GM18499 (cell line): Measurements from ENCODE around the gene ADAMTS12.

Experiments used
- ATAC-seq: cut with Tn5 transposase; IDR thresholded peaks from one replicate; pipeline ENCODE4 v1.9.1; 2021; ENCODE audit warnings: moderate number of reproducible peaks; ENCODE audit not compliant: insufficient read depth, unreplicated experiment

Gene ADAMTS12

DNA sequence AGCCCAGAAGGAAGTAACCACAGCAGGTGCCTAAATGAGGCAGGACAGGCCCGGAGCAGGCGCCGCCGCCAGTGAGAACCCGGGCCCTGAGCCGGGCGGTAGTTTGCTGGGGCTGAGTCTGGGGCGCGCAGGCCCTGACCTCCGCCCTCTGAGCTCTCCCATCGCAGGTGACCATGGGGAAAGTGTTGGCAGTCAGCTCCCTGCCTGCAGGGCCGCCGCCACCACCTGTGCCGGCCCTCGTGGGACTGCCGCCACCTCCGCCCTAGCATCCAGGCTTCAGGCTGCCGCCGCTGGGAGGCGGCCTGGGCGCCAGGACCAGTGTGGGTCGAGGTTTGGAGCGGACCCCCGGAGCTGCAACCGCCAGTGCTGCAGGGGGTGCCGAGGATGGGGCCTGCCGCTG lies 389.9 kb downstream of the ADAMTS12 start:
- ATAC-seq: no peak

DNA sequence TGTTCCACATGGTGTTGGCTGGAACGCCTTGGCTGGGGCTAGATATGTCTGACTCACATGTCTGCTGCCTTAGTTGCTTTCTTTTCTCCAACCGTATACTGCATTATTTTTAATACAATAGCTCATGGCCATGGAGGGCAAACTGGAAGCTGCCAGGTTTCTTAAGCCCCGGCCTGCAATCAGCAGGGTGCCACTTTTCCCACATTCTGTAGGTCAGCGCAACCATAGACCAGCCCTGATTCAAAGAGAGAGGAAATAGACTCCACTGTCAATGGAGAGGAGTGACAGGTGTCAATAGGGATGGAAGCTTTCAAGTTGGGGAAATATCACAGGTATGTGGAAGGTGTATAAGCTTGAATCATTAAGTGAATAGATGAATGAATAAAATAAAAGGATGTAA lies 390.5 kb downstream of the ADAMTS12 start:
- no peak for ATAC-seq

DNA sequence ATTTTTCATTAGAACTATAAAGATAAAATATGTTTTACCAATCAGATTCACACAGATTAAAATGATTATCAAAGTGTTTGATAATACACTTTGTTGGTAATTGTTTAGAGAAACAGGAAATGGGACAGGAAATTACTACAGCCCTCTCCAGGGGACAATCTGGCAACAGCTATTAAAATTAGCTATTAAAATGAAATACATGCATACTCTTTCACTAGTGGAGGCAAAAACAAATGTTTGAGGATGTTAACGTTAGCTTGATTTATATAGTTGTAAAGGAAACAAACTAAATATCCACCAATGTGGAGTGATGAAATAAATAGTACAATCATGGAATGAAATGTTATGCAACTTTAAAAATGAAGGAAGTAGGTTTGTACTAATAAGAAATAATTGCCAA lies 397.3 kb downstream of the ADAMTS12 start:
- ATAC-seq: no peak

DNA sequence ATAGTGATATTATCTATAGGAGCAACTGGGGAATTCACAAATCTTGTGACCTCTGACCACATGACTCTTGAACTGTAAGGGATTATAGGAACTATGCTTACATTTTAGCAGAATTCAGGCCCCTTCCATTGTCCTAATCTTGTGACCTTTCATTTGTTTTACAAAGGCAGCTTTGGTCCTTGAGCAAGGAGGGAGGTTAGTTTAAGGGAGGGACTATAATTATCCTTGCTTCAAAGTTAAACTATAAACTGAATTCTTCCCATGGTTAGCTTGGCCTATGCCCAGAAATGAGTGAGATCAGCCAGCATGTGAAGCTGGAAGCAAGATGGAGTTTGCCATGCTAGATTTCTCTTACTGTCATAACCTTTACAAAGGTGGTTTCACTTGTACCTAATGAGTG lies 399.8 kb downstream of the ADAMTS12 start:
- ATAC-seq: no peak

DNA sequence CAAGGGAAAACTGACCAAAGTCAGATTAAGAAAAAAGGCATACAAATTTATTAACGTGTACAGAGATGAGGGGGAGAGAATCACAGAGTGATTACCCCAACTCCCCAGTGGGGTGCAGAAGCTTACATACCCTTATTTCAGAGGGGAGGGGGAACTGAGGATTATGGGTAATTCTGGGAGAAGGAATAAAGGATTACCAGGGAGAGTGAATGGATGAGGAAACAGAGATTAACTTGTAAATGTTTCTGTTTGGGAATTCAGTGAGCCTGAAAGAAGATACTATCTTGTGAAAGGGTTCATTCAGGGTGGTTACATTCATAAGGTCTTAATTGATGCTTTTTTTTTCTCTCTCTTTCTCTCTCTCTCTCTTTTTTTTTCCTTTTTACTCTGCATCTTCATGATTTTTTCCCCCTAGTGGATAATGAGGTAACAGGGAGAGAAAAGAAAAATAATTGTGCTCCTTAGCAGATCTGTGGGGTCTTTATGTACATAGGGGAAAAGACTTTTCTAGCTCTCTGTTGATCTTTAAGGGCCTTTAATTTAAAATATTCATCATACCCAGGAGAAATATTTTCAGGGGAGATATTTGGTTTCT lies 401.6 kb downstream of the ADAMTS12 start:
- no peak for ATAC-seq

DNA sequence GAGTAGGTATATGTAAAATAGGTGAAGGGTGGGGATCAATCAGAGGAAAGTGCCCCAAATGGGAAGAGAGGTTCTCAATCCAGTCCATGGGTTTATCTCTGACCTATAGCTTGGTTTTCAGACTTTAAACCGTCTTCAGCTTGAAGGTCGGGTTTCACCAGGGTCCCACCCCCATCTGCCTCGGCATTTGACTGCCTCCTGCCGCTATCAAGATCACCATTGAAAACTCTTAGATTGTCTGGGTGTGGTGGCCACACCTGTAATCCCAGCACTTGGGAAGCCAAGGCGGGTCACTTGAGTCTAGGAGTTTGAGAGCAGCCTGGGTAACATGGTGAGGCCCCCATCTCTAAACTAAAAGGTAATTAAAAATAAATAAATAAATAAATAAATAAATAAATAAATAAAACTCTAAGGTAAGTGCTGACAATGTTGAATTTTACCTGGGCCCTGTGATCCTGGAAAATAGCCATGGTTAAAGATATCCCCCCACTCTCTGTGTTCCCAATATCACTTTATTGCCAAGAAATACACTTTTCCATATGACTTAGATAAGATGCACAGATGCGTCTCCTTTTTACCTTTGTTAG lies 402.2 kb downstream of the ADAMTS12 start:
- no peak for ATAC-seq

DNA sequence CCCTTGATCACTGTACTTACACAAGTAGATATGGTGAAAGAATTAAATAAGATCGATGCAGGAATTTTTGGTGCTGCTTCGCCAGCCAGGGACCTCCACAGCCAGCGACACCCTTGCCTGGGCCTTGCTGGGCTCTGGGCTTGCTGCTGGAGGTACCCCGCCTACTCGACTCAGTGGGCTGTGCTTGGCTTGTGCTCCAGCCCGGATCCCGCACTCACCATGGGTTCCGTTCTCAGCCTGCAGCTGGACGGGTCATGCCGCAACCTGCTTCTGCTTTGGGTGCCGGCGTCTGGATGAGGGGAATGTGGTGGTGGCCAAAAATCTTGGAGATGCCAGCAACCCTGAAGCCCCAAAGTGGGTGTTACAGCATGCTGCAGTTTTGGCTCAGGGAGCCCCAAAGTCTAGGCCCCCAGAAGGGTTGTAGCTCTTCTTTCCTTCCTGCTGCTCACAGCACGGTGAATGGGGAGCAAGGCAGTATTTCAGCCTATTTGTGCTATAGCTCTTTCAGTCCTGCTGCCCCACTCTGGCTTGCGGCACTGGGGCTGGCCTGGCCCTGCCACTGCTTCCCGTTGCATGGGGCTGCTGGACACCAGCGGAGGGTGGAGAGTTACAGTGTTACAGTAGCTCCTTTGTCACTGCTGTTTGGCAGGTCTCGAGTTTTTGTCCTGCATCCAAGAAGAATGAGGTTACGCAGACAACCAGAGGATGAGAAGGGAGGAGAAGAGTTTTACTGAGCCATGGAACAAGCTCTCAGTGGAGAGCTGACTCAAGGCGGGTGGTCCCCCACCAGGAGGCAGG lies 403.0 kb downstream of the ADAMTS12 start:
- no peak for ATAC-seq

DNA sequence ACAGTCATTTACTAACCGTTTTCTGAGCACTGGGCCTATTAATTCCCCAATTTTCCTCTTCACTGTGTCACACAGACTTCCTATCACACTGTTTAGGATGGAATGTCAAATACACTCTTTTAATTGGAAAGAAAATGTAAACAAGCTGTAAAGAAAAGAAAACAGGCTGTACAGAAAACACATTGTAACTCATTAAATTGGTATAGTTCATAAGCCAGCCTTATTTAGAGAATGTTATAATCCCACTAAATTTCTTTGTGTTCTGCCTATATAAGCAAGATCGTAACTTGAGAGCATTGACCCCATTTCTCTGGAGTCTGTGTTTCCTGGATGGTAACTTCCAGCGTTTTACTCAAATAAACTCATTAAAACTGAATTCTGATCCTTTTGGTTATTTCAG lies 404.6 kb downstream of the ADAMTS12 start:
- ATAC-seq: no peak

DNA sequence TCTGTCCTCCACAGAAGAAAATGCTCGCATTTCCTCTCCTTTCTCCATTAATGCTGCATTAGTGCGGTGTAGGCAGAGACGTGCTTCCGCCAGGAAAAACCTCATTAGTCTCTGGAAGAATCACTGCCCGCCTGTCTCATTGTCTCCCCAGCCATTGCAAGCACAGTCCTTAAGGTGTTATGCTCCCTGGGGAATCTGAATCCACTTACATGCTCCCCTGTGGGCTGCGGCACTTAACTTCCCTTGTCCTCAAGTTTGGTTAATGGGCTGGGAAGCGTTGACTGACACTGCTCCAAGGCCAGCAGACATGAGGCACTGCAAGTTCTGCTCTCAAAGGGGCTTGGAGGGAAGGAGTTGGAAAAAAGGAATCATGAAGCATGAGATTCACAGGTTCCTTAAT lies 409.5 kb downstream of the ADAMTS12 start:
- no peak for ATAC-seq

DNA sequence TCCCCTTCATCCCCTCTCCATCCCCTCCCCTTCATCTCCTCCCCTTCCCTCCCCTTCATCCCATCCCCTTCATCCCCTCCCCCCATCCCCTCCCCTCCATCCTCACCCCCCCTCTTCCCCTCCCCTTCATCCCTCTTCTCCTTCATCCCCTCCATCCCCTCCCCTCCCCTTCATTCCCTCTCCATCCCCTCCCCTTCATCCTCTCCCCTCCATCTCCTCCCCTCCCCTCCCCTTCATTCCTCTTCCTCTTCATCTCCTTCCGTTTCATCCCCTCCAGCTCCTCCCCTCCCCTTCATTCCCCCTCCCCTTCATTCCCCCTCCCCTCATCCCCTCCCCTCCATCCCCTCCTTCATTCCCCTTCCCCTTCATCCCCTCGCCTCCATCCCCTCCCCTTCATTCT lies 410.9 kb downstream of the ADAMTS12 start:
- ATAC-seq: no peak

DNA sequence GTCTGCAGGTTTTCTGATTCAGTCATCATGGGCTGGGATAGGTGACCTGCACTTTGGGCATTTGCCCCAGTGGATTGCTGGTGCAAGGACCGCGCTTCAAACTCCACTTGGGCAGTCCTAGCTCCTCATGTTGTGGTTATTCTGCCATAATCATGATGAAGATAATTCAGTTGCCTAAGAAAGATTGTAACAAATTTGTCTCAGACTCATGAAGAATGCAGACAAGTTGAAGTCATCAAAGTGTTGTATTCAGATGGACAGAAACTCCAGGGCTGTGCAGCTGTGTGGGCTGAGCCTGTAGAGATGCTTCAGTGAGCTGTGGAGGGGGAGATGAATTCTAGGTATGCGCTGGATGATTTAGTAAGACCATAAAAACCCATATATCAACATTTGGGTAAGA lies 412.5 kb downstream of the ADAMTS12 start:
- no peak for ATAC-seq

DNA sequence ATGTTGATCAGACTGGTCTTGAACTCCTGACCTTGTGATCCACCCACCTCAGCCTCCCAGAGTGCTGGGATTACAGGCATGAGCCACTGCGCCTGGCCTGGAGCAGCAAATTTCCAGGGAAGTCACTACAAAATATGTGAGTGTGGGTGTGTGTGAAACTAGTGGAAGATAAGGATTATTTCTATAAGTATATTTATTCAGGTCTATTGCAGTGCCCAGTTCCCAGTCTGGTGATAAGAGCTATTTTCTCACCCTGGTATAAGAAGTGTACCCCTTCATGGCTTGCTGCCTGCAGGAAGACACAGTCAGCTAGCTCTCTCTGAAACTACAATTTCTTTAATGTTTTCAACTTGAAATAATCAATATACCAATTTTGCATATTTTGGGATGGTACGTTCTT lies 414.0 kb downstream of the ADAMTS12 start:
- no peak for ATAC-seq

DNA sequence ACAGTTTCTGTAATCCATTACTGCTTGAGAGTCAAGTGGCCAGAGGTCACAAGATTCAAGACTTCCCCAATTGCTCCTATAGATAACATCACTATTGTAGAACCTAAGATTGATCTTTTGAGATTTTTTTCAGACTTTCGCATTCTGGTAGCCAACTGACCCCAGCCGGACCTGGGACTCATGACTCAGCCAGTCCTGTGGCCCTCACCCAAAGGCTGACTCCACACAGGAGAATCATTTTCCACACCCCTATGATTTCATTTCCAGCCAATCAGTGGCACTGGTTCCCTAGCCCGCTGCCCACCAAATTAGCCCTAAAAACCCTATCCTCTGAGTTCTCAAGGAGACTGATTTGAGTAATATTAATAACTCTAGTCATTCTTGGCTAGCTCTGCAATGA lies 414.8 kb downstream of the ADAMTS12 start:
- no peak for ATAC-seq

DNA sequence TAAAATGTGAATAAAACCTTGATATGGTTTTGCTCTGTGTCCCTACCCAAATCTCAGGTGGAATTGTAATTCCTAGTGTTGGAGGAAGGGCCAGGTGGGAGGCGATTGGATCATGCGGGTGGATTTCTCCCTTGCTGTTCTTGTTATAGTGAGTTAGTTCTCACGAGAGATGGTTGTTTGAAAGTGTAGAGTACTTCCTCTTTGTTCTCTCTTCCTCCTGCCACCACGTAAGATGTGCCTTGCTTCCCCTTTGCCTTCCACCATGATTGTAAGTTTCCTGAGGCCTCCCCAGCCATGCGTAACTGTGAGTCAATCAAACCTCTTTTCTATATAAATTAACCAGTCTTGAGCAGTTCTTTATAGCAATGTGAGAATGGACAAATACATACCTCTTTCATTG lies 416.1 kb downstream of the ADAMTS12 start:
- ATAC-seq: no peak

DNA sequence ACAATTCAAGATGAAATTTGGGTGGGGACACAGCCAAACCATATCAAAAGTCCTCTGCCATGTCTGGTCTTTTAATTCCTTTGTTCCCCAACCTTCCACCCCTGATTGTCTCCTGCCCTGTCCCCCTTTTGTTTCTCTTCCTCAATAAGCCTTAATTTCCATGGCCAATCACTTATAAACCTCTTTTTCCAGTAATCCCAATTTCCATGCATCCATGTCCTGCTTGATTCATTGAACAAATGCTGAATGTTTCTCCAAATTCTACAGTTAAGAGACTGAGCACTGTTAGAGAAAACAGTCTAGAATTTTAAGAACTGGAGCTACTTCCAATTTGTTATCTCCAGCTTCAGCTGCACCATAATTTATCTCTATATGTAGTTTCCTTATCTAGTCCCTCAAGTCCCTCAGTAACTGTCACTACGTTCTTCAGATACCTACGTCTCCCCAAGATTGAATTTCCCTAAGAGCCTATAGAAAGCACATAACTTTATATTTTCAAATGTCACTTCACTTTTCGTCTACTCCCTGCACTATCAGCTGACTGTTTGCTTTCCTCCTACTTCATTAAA lies 416.8 kb downstream of the ADAMTS12 start:
- no peak for ATAC-seq

DNA sequence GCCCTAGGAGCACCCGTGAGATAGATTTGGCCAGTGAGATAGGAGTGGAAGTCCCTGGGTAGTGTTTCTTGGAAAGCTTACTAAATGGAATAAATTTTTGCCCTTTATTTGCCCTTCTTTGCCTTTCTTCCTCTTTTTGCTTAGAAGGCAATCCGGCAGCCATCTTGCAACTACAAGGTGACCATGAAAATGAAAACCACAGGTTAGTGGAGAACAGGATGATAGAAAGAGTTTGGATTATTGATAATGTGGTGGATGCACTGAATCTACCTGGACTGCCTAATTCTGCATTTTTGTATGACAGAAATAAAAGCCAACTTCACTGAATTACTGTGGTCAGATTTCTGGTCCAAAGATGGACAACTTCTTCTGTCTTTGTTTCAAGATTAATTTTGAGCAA lies 417.8 kb downstream of the ADAMTS12 start:
- no peak for ATAC-seq
